SHP77 treated with DMSO at 0.1 percent for 48 hours (cell line): ENCODE results near the gene RALGAPA2.

Source experiments
- DNase-seq: peaks from one replicate; lab custom pipeline; 2025; lab: John Stamatoyannopoulos, UW

The RALGAPA2 gene

DNA sequence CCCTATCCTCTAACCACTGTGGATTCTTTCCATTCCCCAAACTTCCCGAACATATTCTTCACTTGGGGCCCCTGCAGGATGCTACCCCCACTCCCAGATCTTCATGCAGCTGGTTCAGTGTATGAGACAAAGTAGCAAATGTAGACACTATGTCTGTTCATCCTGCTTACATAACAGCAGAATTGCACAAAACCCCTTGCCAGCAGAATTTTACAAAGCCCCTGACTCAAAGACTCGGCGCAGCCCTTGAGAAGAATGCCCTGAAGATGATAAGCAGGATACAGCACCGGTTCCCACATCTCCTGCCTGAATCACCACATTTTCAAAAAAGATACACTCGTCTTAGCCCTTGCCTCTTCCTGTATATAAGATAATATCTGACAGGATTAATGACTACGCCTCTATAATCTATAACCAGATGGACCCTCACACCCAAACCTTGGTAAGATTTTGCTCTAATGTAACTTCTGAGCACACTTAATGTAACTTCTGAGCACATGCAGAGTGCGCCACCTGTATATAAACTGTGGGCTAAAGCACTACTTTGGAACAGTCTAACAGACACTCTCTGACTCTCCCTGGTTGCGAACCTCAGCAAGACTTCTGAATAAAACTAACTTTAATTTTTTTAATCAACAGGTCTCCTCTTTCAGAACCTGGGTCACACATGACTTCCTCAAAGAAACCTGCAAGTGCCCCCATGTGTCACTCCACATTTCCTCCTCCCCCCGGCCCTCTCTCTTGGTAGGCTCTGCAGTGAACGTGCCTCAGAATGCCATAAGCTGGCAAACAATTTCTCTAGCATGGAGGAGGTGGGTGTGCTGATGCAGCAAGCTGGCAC lies 28.7 kb downstream of the RALGAPA2 start:
- no peak for DNase-seq

DNA sequence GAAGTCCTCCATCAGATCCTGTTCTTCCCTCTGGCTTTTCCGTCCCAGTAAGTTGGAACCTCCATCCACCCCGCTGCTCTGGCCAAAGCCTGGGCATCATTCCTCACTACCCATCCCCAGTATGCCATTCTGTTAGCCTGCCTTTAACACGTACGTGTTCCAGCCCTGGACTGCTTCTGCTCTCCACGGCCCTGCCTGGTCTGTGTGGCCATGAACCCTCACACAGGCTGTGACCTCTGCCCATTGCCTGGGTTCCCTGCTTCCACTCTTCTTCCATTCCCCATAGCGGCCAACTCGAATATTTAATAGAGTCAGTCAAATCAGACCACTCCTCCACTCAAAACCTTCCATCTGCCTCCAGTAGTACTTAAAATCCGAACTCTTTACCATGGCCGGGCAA lies 29.4 kb downstream of the RALGAPA2 start:
- DNase-seq = no peak

DNA sequence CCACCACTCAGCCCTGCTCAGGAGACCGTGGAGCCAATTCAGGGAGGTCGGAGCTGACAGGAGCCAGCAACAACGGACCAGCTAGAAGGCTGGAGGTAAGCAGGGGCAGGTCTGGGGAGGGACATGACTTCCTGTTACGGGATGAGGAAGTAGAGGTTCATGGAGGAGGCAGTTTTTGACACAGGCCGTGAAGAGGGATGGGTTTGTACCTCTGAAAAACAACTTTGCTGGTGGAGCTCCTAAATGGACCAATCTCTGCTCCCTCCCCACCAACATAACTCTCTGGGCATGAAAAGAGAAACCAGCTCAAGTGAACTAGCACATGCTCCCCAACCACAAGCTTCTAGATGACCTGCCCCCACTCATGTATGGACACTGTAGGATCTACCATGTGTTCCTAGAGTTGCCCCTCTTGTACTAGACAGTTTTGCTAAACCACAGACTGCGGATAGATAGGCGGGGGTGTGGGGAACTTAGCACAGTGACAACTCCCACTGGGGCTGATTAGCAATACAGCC lies 31.4 kb downstream of the RALGAPA2 start:
- no peak for DNase-seq

DNA sequence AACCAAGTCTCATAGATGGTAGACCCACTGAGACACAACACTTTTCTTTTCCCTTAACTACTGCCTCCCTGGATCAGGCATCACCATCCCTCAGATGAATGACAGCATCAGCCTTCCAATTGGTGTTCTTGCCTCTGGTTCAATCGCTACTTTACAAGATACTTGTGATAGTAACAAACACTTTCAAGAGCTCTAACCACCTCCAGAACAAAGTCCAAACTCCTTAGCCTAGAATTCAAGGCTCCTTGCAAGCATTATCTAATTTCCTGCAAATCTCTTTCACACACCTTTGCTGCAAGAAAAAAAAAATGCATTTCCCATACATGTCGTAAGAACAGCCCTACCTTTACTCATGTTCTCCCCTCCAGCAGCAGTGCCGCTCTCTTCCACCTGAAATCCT lies 33.1 kb downstream of the RALGAPA2 start:
- no peak for DNase-seq

GRCh38 chr20:20677186-20677585 lies 35.3 kb downstream of the RALGAPA2 start:
- no peak for DNase-seq

DNA sequence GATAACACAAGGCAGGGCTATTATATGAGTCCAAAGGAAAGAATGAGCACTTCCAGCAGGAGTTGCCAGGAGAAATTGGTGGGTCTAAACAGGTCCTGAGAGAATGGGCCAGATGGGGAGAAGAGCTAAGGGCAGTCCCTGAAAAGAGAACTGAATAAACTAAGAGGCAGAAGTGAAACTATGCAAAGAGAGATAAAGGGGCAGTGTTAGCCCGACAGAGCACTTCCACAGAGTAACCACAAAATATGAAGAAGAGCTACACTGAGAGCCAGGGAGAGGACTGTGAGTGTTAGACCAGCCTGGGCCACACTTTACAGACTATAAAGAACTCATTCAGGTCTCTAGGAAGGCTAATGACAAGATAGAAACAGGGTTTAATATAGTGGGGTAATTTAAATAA lies 43.8 kb downstream of the RALGAPA2 start:
- DNase-seq = no peak

GRCh38 chr20:20666359-20666758 lies 46.1 kb downstream of the RALGAPA2 start:
- no peak for DNase-seq

DNA sequence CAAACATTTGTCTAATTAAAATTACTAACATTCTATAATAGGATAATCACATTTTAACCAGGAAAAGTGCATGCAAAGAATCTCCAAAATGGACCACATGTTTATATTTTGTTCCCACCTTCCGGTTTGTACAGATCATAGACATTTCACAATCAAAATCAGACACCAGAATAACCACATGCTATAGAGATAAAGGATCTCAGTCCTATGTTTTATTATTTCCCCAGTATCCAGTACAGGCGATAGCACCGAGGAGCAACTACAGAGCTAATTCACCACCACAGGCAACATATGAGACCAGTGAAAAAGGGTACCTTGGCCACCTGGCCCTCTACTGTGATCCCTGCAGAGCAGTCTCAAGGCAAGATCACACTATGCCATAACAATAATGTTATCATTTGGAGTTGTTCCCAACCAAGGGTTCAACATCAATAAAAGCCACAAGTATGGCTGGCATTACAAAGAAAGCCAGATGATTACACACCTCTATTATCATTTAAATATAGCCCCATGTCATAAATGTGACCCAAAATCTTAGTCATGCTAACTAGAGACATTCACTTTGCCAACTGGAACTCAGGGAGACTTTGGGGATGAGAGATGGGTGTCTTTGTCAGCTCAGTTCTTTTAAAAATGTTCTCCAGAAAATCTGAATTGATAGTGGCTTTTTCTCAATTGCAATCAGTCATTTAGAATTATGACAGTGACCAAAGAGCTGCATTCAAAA lies 46.7 kb downstream of the RALGAPA2 start:
- DNase-seq = no peak

DNA sequence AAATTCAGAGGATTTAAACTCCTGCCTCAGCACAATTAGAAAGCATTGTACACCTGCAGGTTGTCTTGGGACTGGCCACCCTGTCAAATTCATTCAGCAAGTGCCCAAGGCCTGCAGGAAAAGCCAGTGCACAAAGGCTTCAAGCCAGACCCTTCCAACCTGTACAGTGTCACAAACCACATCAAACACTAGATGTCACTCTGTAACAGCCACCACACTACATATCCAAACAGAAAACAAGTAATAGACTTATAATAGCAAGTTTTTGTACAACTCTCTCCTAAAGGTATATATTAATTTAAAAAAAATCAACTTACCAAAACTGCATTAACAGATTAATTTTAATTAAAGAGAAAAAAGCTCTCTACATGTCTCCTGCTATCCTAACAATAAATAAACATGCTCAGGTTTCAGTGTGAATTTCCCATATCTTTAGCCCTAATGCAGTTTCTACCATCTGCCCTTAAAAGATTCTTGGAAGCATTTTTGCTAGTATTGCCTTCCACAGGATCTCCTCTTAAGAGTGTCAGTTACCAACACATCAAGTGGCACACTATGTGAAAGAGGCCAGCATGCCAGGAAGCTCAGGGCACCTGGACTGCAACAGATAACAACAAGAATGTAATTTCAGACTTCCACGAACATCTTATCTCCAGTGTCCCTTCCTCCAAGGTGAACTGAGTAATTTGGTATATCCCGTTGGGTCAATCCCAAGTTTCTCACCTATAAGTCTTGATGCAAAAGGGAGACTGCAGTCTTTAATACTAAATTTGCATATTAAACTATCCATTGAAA lies 47.5 kb downstream of the RALGAPA2 start:
- peak; percentile 40 for DNase-seq

- DNase-seq = no peak
These were observed 48.6 kb downstream of the RALGAPA2 start for GRCh38 chr20:20663841-20664240.

DNA sequence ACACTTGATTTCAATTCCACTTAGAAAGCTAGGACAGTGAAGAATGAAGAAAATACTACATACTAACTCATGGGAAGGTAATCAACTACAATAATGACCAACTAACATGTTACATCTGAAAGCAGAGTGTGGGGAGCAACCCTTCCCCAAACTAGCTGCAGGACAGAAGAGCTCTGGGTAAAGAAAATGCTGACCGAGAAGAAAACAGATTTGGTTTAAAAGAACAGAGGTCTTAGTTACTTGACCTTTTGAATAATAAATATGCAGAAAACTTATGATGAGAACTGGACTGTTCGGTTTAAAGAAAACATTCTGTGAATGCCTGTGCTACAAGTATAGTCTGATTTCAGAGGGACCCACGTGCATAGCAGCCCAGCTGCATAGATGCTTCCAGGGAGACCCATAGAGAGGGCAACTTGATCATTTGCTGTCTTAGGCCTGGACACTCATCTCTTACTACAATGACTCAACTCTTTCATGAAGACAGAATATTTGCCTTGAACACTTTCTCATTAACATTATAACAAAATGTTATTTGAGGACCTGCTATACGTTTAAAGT lies 53.5 kb downstream of the RALGAPA2 start:
- no peak for DNase-seq

DNA sequence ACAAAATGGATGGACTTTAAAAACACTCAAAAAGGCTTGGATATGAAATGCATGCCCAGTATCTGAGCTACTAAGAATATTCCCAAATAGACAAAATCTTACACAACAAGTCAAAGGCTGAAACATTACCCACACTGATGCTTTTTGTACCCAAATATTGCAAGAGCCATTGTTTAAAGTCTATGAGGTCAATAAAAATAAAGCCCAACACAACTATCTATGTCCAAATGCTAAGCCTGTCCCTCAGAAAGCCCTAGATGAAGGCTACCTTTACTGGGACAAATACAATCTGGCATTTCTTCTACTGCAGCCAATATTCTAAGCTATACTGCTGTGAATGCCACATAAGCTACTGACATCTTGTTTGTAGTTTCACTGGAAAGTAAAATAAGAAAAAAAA lies 54.3 kb downstream of the RALGAPA2 start:
- no peak for DNase-seq

DNA sequence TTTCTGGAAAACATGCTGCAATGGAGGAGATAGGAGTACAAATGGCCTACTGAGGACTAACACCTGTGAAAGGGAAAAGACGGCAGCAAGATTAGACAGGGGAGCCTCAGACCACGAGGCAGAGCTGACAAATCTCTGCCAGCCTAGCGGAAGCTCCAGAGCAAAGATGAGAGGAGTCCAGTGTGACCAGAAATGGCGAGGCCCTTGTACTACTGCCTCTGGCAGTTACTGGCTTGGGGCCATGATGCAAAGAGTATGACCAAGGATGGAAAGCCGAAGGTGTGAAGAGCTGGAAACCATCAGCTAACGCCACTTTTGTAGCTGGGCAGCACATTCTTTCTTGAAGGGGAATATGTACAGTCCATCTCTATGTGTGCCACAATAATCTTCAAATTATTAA lies 55.4 kb downstream of the RALGAPA2 start:
- no peak for DNase-seq

- DNase-seq = no peak
These were observed 56.6 kb downstream of the RALGAPA2 start for GRCh38 chr20:20655883-20656282.

DNA sequence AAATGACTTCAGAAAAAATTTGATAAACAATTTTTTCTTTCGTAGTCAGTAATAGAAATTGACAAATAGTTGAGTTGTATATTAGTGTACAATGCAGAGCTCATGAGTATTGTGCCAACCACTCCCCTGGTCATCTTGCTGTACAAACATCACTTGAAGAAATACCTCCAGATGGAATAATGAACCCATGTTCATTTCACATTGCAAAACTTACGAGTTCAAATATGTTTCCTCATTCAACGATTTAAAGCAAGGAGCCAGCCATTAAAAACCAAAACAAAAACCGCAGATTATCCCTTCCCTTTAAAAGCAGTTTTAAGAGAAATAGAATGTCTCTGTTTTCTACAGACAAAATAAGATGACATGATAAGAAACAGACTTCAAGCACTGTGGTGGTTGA lies 62.5 kb downstream of the RALGAPA2 start:
- no peak for DNase-seq

- DNase-seq = no peak
These were observed 68.5 kb downstream of the RALGAPA2 start for GRCh38 chr20:20643927-20644326.

- no peak for DNase-seq
These were observed 70.7 kb downstream of the RALGAPA2 start for GRCh38 chr20:20641783-20642182.

- no peak for DNase-seq
These were observed 73.6 kb downstream of the RALGAPA2 start for GRCh38 chr20:20638878-20639277.

DNA sequence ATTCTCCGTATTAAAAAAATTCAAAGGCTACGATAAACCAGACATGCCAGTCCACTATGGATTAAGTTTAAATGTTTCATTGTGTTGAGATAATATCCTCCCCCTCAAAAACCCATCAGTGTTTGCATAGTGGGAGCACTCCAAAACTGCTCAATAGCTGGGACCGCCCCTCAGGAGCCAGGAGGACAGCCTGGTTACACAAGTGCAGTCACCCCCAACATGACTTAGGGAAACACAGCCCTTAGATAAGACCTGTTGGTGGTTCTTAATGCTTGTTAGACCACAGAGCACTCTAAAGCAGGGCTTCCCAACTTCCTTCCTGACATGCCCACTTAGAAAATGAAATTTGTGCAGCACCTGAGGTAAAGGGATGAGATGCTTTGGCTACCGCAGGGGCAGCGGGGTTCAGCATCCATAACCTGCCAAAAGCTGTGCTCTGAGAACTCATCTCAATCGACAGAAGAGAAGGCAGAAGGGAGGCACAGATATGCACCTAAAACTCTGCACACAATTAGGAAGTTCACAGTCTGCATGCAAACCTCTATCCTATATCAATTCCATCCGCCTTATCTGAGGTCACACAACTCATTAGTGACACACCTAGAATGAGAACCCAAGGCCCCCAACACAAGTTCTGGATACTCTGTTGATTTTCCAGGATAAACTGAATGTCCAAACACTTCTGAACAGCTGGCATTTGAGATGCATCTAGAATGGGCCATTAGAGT lies 74.3 kb downstream of the RALGAPA2 start:
- no peak for DNase-seq

- no peak for DNase-seq
These were observed 77.4 kb downstream of the RALGAPA2 start for GRCh38 chr20:20635006-20635405.

DNA sequence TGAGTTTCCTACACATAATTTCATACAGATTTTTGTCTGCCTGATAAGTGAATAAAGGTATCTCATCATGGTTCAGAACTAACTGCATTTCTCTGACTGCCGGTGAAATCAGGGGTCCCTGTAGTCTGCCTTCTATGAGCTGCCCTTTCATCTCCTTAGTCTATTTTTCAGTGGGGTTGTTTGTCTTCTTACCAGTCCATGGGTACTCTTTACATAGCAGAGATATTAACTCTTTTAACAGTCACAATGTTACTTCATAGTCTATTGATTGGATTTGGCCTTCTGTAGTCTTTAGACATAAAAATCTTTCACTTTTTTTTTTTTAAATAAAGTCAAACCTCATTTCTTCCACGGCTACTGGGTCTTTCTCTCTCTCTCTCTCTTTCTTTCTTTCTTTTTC lies 79.8 kb downstream of the RALGAPA2 start:
- no peak for DNase-seq
